ENCODE data around the gene PPP2R1B. TPM values are rescaled to one million over a fixed set of nuclear protein-coding genes. Genes with fewer than 3 reads are reported as not detected.
A peak's percentile ranks its signal among the peaks of the same experiment; 100 is the strongest.

PPP2R1B gene
- total and polyA plus RNA-seq, 4 donors = 33.2 to 316 (median 52.5) TPM

- no peak overlapping the region for H3K4me3 ChIP-seq (ENCODE audit: low read depth in 1 of 3, low read length in 3 of 3)
- peak overlapping the region in 1 of 2 donors; percentile 85 for H3K9ac ChIP-seq (ENCODE audit: low read depth in 1 of 2, low read length in 2 of 2)
- H3K27me3 ChIP-seq (ENCODE audit: control insufficient read depth in 4 of 4, insufficient read depth in 4 of 4, low read length in 3 of 4) = no peaks in the 10 kb centered on the region
- no peak for DNase-seq (ENCODE audit: low spot score)
- no peaks in the 10 kb centered on the region for H3K36me3 ChIP-seq (ENCODE audit: control insufficient read depth in 4 of 4, insufficient read depth in 3 of 4, low read depth in 1 of 4, low read length in 3 of 4)
- H3K9me3 ChIP-seq (ENCODE audit: control insufficient read depth in 4 of 4, low read length in 3 of 4) = no peaks in the 10 kb centered on the region
- peak; percentile 89 for TF ChIP-seq TAF1 (conservative IDR thresholded peaks at IDR 0.05)
- peak; percentile 98 to 99 for TF ChIP-seq HNF4A (conservative IDR thresholded peaks at IDR 0.05)
- peak; percentile 69 for TF ChIP-seq ATF3 (IDR thresholded peaks at IDR 0.05)
- peak; percentile 77 for TF ChIP-seq FOXA2 (IDR thresholded peaks at IDR 0.05)
- peak in 1 of 2 donors; percentile 45 for TF ChIP-seq EGR1 (IDR thresholded peaks at IDR 0.05; ENCODE audit: low read depth in 2 of 2)
- TF ChIP-seq FOXA1 (IDR thresholded peaks at IDR 0.05) = peak; percentile 60
- TF ChIP-seq HNF4G (IDR thresholded peaks at IDR 0.05) = peak; percentile 86
- TF ChIP-seq RXRA (IDR thresholded peaks at IDR 0.05) = peak; percentile 90 to 95
- no peak for TF ChIP-seq NR2F2 (IDR thresholded peaks at IDR 0.05)
- TF ChIP-seq ZBTB33 (IDR thresholded peaks at IDR 0.05) = peak; percentile 93
- peak in 1 of 2 donors; percentile 55 for TF ChIP-seq GABPA (IDR thresholded peaks at IDR 0.05 in 1 of 2, conservative IDR thresholded peaks at IDR 0.05 in 1 of 2)
- peak; percentile 91 for TF ChIP-seq REST (IDR thresholded peaks at IDR 0.05)
- TF ChIP-seq JUND (IDR thresholded peaks at IDR 0.05) = peak; percentile 73 to 86
- peak; percentile 91 for TF ChIP-seq YY1 (IDR thresholded peaks at IDR 0.05)
- TF ChIP-seq CTCF (IDR thresholded peaks at IDR 0.05; ENCODE audit: low read depth, low read length, missing input control) = no peak
- peak; percentile 52 to 65 for TF ChIP-seq RAD21 (IDR thresholded peaks at IDR 0.05)
- peak; percentile 87 for TF ChIP-seq MAX (IDR thresholded peaks at IDR 0.05)
- TF ChIP-seq SP1 (IDR thresholded peaks at IDR 0.05) = peak; percentile 97
- H3K27ac ChIP-seq (ENCODE audit: low read depth in 1 of 2, low read length in 2 of 2) = peak overlapping the region; percentile 72 to 84
- WGBS = 35% methylated on average over 2 of the region's 2 CpGs
- H3K4me1 ChIP-seq (ENCODE audit: control insufficient read depth in 4 of 4, insufficient read depth in 4 of 4, low read length in 3 of 4) = peaks cover 11 to 47% (median 42%) of the 10 kb centered on the region in 4 donors
Measured at GRCh38 chr11:111785886-111786412, 19.8 kb upstream of the PPP2R1B start.

Measured in liver (tissue), 9 donors.